HG02943 (cell line): Measurements from ENCODE around the gene RPN2.

ENCODE experiments used
- ATAC-seq: cut with Tn5 transposase; IDR thresholded peaks from one replicate; pipeline ENCODE4 v1.9.1; 2021; ENCODE audit warnings: mild to moderate bottlenecking, low read depth, moderate library complexity; ENCODE audit not compliant: unreplicated experiment

Gene RPN2

GRCh38 chr20:37285664-37286374 lies 106.7 kb downstream of the RPN2 start:
- ATAC-seq = no peak

- ATAC-seq = no peak
Observed at GRCh38 chr20:37288091-37288490, 109.0 kb downstream of the RPN2 start.

- no peak for ATAC-seq
Observed at GRCh38 chr20:37290158-37290810, 111.2 kb downstream of the RPN2 start.
